Iris pigment epithelial cell (primary cell): ENCODE data around the gene FMO2.

Experiments used
- DNase-seq: peaks from one replicate; pipeline ENCODE4 v3.0.0-alpha.2; 2011; ENCODE audit warnings: low read depth

FMO2 gene

DNA sequence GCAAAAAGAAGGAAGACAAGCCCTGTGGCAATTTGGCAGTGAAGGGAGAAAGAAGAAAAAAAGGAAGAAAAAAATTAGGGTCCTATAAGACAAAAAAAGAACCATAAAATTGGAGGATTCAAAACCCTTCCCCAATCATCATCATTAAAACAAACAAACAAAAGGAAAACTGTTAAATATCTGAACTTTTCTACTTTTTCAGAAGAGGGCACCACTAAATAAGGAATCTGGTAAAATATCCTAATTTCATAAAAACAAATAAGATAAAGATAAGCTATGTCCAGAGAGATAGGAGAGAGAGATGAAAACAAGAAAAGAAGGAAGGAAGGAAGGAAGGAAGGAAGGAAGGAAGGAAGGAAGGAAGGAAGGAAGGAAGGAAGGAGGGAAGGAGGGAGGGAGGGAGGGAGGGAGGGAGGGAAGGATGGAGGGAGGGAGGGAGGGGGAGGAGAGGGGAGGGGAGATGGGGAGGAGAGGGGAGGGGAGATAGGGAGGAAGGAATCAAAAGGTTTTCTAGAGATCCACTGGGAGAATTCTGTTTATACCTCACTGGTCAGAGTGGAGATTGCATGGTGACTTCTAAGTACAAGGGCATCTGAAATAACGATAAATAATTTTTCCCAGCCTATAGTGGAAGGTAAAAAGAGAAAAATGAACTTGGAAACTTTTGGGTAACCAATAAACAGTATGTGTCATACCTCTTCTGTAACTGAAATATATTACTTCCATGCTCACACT lies 10.4 kb upstream of the FMO2 start:
- no peak for DNase-seq

DNA sequence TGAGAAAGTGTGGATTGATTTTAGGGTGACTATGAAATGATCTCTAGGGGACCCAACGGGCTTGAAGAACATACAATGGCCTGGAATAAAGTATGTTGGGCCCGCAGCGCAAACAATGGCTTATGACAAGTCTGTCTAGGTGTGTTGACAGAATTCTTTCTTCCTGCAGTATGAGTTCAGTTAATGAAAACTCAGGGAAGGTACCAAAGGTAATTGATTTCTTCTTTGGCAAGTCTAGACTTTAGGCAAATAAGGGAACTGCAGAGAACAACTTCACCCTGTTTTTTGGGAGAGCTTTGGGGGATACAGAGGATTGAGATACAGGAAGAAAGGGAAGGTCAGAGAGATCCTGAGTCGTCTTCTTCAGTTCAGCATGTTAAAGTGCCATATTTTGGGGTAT lies 7.8 kb upstream of the FMO2 start:
- DNase-seq = no peak

DNA sequence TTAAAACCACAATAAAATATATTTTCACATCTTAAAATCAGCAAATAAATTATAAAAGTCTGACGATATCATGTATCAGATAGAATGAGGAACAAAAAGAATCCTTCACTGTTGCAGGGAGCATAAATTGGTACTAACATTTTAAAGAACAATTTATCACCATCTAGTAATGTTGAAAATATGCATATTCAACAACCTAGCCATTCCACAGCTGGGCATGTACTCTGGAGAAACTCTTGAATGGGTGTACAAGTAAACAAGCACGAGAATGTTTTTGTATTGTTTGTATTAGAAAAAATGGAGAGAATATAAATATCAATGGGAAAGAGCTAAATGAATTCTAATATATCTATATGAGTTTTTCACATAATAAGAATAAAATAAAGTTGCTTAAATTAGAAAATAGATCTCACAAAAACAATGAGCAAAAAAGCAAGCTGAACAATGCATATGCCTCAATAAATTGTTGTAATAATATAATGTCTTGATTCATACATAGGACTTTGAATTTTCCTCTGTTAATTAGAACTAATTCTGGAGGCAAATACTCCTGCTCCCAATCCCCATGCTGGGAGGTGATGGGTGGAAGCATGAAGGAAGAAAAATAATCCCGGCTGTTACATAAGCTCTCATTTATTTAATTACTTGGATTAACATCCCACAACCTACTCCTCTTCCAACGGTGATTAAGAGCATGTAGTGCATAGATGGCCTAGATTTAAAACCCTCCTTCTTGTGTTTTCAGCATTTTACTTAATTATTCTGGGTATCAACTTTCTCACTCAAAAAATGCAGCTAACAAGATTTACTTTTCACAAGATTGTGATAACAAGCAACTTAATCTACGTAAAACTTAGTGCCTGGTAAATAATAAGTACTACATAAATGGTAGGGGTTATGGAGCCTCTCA lies 5.5 kb upstream of the FMO2 start:
- no peak for DNase-seq

DNA sequence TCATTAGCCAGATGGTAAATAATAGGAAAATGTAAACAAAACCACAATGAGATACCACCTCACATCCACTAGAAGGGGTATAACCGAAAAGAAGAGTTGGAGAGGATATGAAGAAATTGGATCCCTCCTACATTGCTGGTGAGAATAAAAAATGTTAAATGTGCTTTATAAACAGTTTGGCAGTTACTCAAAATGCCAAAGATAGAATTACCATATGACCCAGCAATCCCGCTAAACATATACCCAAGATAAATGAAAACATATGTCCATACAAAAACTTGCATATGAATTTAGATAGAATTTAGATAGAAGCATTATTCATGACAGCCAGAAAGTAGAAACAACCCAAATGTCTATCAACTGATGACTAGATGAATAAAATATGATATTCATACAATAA lies 4.4 kb upstream of the FMO2 start:
- DNase-seq = no peak

DNA sequence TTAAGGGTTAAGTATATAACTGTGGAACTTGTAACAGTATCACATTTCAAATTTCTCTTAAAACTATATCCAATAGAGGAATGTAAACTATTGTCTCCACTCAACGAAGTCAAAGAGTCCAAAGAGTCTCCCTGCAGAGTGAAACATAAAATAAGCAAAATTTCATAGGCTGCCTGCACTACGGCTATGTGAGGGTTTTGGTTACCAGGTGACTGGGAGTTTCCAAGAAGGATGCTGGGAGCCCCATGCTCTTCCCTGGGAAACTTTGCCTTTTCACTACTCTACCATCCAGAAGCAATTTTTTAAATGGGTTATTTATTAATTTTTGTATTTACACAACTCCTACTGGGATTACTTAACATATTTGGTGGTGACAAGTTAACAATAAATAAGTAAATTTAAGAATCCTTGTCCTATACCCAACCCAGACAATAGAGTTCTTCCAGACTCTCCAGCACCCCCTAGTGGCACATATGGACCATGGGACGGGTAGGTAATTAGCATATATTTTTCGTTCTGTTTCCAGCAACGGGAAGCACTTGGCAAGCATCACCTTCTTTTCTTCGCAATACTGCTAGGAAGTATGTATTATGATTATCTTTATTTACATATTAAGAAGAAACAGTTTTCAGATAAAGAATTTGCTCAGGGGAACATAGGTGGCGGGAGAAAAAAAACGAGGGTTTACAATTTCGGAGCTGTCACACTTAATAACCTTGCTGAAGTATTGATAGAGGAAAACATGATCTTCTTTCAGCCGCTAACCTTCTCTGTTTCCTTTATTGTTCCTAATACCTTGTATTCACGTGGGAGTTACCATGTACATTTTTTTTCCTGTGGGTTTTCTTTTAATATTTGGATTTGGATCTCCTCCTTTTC lies 3.5 kb downstream of the FMO2 start:
- peak; percentile 76 for DNase-seq

DNA sequence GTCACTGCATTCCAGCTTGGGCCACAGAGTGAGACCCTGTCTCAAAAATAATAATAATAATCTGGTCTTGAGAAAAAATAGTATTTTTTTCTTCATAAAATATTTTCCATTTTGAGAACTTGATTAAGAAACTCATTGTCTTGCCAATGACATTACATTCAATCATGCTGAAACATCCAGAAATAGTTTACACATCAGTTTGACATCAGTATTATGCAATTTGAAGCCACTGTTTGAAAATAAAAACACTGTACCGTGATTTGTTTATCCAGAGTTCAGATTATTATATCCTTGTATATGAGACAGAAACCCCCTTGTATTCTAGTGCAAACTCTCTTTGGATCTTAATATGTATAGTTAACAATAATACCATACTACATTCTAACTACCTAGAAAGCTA lies 6.9 kb downstream of the FMO2 start:
- peak; percentile 37 for DNase-seq

DNA sequence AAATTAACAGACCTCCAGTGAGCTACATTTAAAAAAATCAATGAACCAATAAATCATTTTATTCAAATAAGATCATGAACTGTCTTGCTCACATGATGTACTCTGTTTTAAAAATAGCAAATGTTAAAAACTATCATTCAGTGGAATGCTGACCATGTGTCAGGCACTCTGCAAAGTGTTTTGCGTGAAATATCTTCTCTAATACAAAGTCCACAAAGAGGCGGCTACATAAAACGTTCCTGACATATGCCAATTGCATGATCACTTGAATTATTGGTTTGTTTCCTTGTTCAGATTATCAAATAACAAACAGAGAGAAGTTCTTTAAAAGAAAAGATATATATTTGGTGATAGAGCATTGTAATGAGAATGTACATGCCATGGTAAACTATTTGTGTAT lies 10.7 kb downstream of the FMO2 start:
- DNase-seq = no peak

DNA sequence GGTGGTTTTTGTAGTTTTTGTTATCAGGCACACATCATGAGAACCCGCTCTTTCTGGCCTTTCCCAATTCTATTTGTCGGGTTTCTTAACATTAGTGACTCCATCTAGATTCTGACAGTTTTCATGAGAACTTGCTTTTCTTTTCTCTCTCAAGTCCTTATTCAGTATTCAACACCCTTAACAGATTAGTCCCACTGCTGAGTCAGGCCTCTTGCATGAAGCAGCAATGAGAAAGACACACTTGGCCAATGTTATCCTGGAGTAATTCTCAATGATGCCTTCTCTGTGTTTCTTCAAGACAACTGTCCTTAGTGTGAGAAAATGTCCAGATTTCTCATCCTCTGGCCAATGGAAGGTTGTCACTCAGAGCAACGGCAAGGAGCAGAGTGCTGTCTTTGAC lies 11.3 kb downstream of the FMO2 start:
- DNase-seq = no peak

DNA sequence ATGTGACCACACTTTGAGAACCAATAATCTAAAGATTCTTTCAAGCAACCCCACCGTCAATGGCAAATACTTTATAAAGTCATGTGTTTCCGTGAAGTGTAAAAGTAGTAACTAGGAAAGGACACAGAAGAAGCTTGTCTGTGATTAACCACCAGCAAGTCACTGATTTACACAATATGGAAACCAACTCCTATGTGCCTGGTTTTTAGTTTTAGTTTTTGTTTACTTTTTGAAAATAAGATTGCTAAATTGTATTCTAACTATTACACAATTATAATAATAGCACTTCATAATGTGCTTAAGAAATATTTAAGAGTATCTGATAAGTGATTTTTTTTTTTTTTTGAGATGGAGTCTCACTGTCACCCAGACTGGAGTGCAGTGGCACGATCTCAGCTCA lies 13.0 kb downstream of the FMO2 start:
- DNase-seq = no peak

DNA sequence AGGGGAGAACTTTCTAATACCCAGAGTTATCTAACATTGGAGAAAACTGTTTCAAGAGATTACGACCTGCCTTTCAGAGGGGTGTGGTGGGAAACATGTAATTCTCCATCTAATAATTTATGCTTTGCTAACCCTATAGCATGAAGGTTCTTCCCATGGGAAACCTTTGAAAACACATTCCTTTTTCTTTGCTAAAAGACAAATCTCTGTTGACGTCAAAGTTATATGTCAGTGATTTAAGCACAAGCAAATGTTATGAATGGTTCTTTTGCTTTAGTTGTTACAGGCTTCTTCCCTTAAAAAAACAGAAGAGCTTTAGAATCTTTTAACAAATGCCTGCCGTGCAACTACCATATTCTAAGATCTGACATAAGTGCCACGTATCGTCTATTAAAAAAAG lies 19.2 kb downstream of the FMO2 start:
- DNase-seq = no peak

DNA sequence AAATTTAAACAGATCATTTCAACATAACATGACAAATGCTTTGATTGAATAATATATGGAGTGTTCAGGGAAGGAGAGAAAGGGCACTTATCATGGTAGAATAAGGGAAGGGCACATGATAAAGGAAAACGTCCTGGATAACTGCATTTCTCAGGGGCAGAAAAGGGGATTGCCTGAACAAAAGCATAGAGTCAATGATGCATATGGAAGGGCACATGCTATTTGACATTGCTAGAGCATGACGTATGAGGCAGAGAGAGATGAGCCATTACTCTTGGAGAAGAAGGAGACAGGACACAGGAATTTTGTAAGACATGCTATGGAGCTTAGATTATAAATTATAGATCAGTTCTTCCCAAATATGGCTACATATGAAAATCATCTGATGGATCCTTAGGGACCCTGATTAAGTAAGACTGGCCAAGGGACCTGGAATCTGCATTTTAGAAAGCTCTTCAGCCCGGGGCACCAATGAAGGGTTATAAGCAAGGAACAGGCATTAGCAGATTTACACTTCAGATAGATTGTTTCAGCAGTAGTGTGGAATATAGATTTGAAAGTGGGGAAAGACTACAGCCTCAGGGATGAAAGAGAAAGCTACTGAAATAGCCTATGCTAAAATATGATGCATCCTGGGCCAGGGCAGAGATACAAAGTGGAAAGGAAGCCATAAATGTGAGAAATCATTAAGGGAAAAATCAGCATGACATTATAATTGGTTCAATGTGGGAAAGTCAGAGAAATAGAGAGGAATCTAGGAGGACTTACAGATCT lies 21.3 kb downstream of the FMO2 start:
- no peak for DNase-seq

DNA sequence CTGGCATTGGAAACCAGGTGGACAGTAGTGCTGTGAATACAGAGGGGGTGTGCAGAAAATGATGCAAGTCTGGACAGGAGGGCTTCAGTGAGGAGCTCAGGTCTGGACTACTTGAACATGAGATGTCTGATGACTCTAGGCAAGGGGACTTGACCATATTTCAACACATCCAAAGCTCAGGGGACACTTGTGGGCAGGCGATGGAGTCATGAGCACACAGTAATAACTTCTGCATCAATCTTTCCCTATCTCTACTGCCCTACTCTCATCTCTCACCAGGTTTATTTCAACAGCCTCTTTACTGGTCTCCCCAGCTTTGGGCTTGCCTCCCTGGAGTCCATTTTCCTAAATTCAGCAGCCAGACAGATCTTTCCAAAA lies 21.9 kb downstream of the FMO2 start:
- DNase-seq = no peak

DNA sequence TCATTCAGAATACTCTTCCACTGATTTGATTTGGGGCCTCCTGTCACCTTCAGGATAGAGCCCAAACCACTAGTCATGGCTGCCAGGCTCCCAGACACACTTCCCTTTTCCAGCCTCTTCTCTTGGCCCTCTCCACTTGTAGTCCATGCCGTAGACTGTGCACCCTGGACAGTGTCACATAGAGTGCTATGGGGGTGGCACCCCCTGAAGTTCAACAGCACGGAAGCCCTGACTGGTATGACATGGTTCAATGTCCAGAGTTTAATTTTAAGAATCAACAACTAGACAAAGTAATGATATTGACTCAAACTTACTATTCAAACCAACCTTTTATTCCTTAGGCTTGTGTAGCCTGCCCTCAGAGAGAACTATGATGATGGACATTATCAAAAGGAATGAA lies 22.3 kb downstream of the FMO2 start:
- no peak for DNase-seq

DNA sequence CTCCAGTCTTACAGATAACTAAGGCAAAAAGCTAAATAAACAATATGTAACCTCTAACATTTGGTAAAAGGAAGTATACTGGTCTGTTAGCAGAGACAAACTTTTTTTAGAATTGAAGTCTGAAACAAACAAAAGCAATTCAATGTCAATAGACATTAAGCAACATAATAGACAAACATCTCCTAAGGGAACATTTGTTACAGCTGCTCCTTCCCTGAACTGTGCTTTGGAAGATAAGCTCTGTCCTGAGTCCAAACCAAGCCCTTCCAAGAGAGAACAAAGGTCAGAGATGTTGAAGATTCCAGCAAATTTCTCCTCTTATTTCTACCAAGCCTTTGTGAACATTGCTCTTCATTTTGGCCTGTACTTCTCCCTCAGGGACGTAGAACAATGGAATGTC lies 25.3 kb downstream of the FMO2 start:
- peak; percentile 22 for DNase-seq

DNA sequence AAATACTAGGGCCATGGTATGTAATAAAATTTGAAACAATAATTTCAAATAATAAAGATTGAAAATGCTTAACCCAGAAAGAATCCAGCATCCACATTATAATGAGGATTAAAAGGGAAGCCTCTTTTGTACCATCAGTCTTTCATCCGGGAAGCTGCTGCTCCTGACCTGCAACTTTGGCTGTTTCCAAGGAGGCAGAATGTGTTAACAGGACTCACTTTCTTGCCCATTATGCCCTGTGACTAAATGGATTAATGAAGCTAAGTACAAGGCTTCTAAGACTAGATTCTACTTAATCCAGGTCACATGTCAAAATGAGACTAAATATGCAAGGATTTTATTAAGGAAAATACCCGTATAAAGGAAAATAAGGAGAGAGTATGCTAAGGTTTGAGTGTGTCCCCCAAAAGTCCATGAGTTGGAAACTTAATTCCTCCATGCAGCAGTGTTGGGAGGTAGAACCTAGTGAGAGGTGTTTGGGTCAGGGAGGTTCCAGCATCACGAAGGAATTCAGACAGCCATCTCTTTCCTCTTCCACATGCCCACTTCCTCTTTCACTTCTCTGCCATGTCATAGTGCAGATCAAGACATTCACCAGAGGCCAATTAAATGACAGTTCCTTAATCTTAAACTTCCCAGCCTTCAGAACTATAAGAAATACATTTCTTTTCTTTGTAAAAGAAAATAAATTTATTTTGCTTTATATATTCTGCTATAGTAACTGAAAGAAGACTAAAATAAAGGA lies 27.7 kb downstream of the FMO2 start:
- DNase-seq = no peak

DNA sequence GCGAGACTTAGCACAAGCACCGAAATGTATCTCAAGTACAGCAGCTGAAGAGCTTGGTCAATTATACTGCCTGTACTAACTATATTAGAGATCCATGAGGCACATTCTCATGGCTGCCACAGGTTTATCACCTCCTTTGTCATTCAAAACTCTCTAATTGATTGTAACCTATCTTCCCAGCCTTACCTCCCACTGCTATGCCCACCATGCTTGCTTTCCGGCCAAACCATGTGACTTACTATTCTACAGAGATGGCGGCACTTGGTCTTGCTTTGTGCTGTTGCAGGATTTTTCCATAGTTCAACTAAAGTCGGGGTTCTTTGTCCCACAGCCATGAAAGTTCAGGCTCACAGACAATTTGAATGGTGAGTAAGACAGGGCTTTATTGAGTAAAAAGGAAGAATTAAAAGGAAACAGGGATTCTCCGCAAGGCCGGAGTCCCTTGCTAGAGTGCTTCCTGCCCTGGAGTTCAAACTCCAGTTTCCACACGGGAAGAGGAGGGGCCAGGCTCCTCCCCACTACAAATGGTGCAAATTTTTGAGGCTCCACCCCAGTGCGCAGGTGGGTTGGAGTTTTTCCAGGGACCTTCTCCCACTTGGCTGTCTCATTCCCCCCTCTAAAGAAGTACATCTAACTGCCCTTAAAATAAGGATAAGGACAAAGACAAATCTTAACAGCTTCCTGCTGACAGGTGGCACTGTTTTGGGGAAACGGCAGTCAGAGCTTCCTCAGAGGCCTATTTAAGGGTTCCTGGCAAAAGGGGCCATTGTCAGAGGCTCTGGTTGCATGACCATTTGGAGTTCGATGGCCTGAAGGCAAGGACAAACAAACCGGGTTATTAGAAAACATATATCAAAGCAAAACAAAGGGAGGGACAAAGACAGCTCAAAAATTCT lies 28.7 kb downstream of the FMO2 start:
- DNase-seq = no peak

DNA sequence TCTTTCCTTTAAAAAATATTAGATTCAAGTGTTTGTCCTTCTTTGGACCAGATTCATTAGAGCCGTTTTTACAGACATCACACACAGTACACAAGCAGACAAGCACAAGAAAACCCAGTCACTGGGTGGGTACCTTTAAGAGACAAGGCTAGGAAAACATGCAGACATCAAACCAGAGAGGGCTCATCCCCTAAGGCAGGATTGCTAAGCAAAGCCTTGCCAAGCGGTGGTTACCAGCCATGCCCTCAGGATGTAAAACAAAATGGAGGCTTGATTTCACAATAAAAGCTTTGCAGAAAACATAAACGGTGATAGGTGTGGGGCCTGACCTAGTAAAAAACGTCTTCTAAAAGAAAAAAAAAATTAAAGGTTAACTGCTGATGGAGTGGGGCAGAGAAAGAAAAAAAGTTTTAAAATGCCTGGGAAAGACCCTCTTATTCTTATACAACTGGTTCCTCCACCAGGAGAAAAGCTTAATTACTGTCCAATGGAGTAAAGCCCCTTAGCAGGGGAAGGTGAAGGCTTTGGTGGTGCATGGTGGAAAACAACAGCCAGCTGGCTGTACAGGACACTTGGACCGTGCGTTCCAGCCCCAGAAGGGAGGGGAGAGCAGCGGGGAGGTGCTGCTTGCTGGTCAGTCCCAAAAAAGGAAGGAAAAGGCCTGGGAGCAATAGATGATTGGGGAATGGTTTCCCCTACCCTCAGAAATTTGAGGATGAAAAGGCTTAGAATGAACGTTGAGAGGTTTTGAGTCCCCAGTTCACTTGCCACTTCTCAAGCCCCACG lies 32.8 kb downstream of the FMO2 start:
- no peak for DNase-seq

DNA sequence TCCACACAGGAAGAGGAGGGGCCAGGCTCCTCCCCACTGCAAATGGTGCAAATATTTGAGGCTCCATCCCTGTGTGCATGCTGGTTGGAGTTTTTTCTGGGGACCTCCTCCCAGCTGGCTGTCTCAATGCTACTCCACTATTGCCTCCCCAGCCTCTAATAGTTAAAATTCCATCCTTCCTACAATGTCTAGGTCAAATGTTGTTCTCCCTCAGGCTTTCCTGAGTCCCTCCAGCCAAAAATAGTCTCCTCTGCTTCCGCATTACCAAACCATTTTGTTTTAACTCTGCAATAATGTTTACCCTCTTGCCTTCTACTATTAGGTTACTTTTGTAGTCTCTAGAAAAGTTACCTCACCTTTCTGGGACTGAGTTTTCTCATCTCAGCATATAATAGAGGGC lies 33.6 kb downstream of the FMO2 start:
- peak; percentile 18 for DNase-seq
